ENCODE data around the gene BCL2. TPM values are rescaled to one million over a fixed set of nuclear protein-coding genes. Genes with fewer than 3 reads are reported as not detected.

Gene BCL2
- total and polyA plus RNA-seq, 8 donors = 6.3 to 11.3 (median 10.8) TPM

DNA sequence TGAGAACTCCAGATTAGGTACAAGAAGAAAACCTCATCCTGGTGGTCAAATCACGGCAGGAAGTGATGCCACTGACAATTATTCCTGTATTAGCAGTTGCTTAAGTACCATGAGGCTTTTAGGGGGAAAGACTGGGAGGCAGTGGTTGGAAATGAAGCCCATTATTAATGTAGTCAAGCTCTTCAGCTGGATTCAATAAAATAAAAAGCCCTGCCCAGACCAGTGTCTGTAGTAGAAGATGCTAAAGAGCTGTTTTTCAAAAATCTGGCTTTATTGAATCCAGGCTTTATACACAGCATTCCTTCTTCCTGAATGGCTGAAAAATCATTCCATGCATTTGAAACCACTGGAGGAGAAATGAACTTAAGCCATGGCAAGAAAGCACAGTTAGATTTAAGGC is 155.2 kb downstream of the BCL2 start:
- H3K4me1 ChIP-seq = peaks cover 9 to 29% of the 10 kb centered on the region in 2 donors
- ATAC-seq (no peak), DNase-seq (no peak)
- intact Hi-C loops (cut with DNase I) = no loop called here
- H3K27me3 ChIP-seq = no peaks in the 10 kb centered on the region
- TF ChIP-seq, protein P1, sequence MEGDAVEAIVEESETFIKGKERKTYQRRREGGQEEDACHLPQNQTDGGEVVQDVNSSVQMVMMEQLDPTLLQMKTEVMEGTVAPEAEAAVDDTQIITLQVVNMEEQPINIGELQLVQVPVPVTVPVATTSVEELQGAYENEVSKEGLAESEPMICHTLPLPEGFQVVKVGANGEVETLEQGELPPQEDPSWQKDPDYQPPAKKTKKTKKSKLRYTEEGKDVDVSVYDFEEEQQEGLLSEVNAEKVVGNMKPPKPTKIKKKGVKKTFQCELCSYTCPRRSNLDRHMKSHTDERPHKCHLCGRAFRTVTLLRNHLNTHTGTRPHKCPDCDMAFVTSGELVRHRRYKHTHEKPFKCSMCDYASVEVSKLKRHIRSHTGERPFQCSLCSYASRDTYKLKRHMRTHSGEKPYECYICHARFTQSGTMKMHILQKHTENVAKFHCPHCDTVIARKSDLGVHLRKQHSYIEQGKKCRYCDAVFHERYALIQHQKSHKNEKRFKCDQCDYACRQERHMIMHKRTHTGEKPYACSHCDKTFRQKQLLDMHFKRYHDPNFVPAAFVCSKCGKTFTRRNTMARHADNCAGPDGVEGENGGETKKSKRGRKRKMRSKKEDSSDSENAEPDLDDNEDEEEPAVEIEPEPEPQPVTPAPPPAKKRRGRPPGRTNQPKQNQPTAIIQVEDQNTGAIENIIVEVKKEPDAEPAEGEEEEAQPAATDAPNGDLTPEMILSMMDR (IDR thresholded peaks at IDR 0.05) = no peak
- no peaks in the 10 kb centered on the region for H3K36me3 ChIP-seq
- H3K4me3 ChIP-seq = no peak overlapping the region
- H3K27ac ChIP-seq = no peak overlapping the region
- H3K9me3 ChIP-seq = no peaks in the 10 kb centered on the region

DNA sequence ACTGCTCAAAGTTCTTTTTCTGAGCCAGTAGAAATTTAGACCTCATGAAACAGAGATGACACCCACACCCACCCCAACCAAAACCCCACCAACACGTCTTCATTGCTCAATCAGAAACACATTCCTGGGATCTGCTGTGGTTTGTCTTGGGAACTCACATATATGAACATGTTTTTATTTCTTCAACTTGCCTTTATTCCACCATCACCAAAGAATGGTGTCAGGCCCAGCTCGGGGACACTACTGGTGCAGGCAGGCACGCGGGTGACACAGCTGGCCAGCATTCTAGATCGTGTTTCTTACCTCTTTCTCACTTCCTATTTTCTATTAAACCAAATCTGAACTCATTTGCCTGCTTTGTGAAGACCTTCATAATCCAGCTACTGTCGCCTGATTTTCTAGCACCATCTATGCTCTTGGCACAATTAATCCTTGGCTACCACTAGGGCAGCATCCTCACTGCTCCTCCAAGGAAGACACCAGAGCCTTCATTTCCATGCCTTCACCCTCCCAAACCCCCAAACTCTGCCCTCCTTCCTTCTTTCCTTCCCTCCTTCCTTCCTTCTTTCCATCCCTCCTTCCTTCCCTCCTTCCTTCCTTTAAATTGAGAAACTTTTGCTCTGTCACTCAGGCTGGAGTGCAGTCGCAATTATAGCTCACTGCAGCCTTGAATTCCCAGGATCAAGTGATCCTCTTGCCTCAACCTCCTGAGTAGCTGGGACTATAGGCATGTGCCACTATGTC is 157.1 kb downstream of the BCL2 start:
- intact Hi-C loops (cut with DNase I) = no loop called here
- no peaks in the 10 kb centered on the region for H3K27me3 ChIP-seq
- ATAC-seq (peak; percentile 52), DNase-seq (no peak)
- H3K4me1 ChIP-seq = peaks cover 9 to 29% of the 10 kb centered on the region in 2 donors
- TF ChIP-seq, protein P1 (IDR thresholded peaks at IDR 0.05) = no peak
- peak overlapping the region; percentile 45 to 54 for H3K27ac ChIP-seq
- no peaks in the 10 kb centered on the region for H3K9me3 ChIP-seq
- H3K36me3 ChIP-seq = no peaks in the 10 kb centered on the region
- no peak overlapping the region for H3K4me3 ChIP-seq

DNA sequence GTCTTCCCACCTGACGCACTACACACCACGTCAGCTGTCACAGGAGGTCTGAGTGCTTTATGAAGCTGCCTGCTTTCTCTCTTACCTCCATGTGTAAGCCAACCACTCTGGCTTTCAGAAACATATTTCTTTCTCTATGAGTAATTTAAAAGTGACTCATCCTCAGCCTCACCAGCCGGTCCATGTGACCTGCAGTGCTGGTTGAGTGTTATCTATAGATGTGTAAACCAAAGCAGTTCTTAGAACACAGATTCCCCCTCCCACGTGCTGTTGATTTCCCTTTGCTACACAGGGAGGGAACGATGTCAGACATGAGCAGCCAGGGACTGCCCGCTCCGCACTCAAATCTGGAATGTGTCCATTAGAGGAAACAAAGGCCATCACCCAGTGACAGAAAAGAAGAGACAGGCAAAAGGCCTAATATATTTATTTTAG is 157.8 kb downstream of the BCL2 start:
- Histone ChIP-seq H3K4me1 (peaks cover 9 to 29% of the 10 kb centered on the region in 2 donors), H3K27ac (peak overlapping the region; percentile 45 to 76), H3K36me3 (no peaks in the 10 kb centered on the region), H3K4me3 (no peak overlapping the region), H3K27me3 (no peaks in the 10 kb centered on the region), H3K9me3 (no peaks in the 10 kb centered on the region)
- intact Hi-C loops (cut with DNase I) = no loop called here
- ATAC-seq (peak; percentile 87), DNase-seq (peak in 2 of 4 donors; percentile 23 to 76)
- TF ChIP-seq, protein P1 (IDR thresholded peaks at IDR 0.05) = no peak

DNA sequence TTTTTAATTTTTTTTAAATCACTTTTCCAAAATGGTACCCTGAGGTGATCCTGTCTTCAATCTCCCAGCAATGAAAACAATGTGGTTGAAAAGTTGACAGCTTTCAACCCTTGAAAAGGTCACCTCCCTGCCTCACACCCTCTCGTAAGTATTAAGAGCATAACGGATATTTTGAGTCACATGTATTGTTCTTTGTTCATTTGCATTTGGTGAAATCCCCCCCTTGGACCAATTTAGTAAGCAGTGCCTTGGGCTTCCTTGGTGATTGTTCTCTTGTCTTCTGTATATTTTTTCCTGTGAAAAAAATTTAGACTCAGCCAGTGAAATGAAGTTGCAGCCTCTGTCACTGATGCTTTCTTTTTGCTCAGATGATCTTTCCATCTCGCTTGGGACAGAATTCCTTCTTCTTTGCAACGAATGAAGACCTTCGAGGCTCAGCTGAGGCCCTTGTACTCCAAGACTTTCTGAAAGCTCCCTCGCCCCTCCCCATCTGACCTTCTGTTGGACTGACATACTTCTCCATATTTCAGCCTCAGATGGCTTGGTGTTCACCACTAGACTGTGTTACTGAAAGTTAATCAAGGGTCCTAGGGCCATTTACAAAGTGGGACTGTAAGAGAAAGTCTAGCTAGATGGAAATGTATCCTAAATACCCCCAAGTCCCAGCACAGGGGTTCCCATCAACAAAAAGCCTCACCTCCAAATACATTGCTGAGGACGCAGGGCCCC is 158.4 kb downstream of the BCL2 start:
- intact Hi-C loops (cut with DNase I) = no loop called here
- no peak for ATAC-seq
- no peak overlapping the region for H3K4me3 ChIP-seq

More for the DNA sequence above, 158.4 kb downstream of the BCL2 start:
- no peaks in the 10 kb centered on the region for H3K27me3 ChIP-seq
- H3K9me3 ChIP-seq = no peaks in the 10 kb centered on the region
- no peaks in the 10 kb centered on the region for H3K36me3 ChIP-seq
- peaks cover 9 to 29% of the 10 kb centered on the region in 2 donors for H3K4me1 ChIP-seq
- no peak for DNase-seq
- peak overlapping the region; percentile 45 to 76 for H3K27ac ChIP-seq
- TF ChIP-seq, protein P1 (IDR thresholded peaks at IDR 0.05) = no peak

Measured in left lung (tissue), 10 donors.